Ovary (tissue), 9 donors: ENCODE measurements around the gene RBPJ. TPM values are rescaled to one million over a fixed set of nuclear protein-coding genes. Genes with fewer than 3 reads are reported as not detected.

Experiments used
- DNase-seq, 5 donors: peaks; one replicate each; pipeline ENCODE4 v3.0.0-alpha.2; 2019 to 2020
- H3K27ac ChIP-seq, 2 donors: fragments of 200-600 bp; one replicate each; pipeline versions ENCODE4 v1.5.1 to v1.8.0; 2019 to 2022
- H3K27me3 ChIP-seq: fragments of 200-600 bp; one replicate; pipeline ENCODE4 v1.8.0; 2022
- H3K36me3 ChIP-seq: fragments of 200-600 bp; sonication (generic); one replicate; pipeline ENCODE4 v1.5.1; 2019
- H3K4me1 ChIP-seq: one replicate; pipeline ENCODE4 v1.8.1; 2013; ENCODE audit warnings: mild to moderate bottlenecking, moderate library complexity; ENCODE audit not compliant: insufficient read depth
- H3K4me3 ChIP-seq: fragments of 200-600 bp; sonication (generic); one replicate; pipeline ENCODE4 v1.5.1; 2017
- H3K9me3 ChIP-seq, 2 donors: fragments of 200-600 bp in 1 of 2; sonication (generic) in 1 of 2; one replicate each; pipeline versions ENCODE4 v1.5.1 to v1.8.1; 2013 to 2019; ENCODE audit warnings: mild to moderate bottlenecking in 1 of 2, moderate library complexity in 1 of 2
- CTCF ChIP-seq, 3 donors: fragments of 450-650 bp in 2 of 3; fragments of 200-600 bp in 1 of 3; IDR thresholded peaks; one replicate each; pipeline versions ENCODE4 v1.5.1 to v1.8.0; 2016 to 2022; ENCODE audit warnings: antibody characterized with exemption in 3 of 3, mild to moderate bottlenecking in 1 of 3
- EP300 ChIP-seq: sonication (generic); formaldehyde crosslinking; IDR thresholded peaks from one replicate; pipeline ENCODE4 v1.6.1; 2017; ENCODE audit warnings: antibody characterized with exemption
- POLR2A ChIP-seq: fragments of 450-650 bp; IDR thresholded peaks from one replicate; pipeline ENCODE4 v1.6.1; 2017; ENCODE audit warnings: antibody characterized with exemption, mild to moderate bottlenecking, moderate library complexity
- WGBS, 3 donors: extraction: QIAGEN DNeasy Blood & Tissue Kit in 1 of 3; methylation state at CpG; one replicate each; pipeline versions ENCODE4 v1.1.5 to v1.1.7; 2013 to 2017; 5-methylcytosine and 5-hydroxymethylcytosine counted together
- intact Hi-C, 4 donors: fragments of 100-400 bp; cut with DNase I; formaldehyde crosslinking; loops; one replicate each; pipeline versions ENCODE4 v1.11.0 to v1.15.1; 2022 to 2023
- polyA plus RNA-seq, 2 donors: library from polyadenylated mRNA; stranded (reverse); fragments of 200-250 nt in 1 of 2; fragments of 350-450 nt in 1 of 2; fragmentation: Illumina TruSeq in 1 of 2; extraction: RNeasy Lipid Tissue Mini Kit (QIAGEN cat#74804) in 1 of 2; gene quantifications; one replicate each; pipeline ENCODE4 v1.2.3, GENCODE V29; 2013 to 2014
- total RNA-seq, 7 donors: library from RNA; depleted of rRNA in 2 of 7; stranded (reverse); fragments of >200 nt in 2 of 7; fragmentation: NEBNext Ultra II Directional in 3 of 7; extraction: Animal tissue kit (Norgen Biotek cat#: 25700) in 3 of 7; gene quantifications; one replicate each; pipeline versions ENCODE4 v1.1.0 to v1.2.4, GENCODE V29; 2016 to 2023
- donor health status: DM: no; HTN: no; CAD: no; lungs with moderate emphysema.
- donor health status: DM: no; HTN: no; CAD: no.
- donor health status: Bipolar disorder and iron deficiency.
- donor health status: DM: yes; HTN: yes; CAD: no.
- donor health status: DM: no; HTN: no; CAD: no.
- donor health status: DM: yes; HTN: yes; CAD: no.

RBPJ gene
- total and polyA plus RNA-seq, 9 donors = 36.0 to 75.1 (median 62.7) TPM

DNA sequence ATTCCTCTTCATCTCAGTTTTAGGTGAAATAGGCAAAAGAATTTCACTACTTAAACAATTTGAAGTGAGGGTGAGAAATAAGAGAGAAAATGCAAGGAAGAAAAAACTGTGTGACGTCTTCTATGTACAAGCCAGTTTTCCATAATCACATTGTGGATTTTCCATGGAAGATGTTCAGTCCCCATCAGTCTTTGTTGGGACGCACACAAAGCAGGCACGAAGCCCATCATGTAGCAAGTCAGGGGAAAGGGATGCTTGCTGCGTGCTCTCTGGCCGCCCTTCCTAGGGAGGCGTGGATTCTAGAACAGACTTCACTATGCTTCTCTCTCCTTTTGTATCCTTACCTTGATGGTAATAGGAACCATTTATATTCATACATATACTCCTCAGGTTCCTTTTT lies 54.7 kb downstream of the RBPJ start:
- no peak overlapping the region for H3K27ac ChIP-seq
- no peaks in the 10 kb centered on the region for H3K9me3 ChIP-seq
- no peak for DNase-seq
- intact Hi-C loops = loop anchor here in 1 of 4 donors (5.0 kb wide), 1 partner anchor 1657 kb away; no protein-coding TSS in a partner anchor
- no peak overlapping the region for H3K4me3 ChIP-seq
- no peaks in the 10 kb centered on the region for H3K27me3 ChIP-seq
- 94 to 97% (median 96%) methylated on average over 6 of the region's 6 CpGs for whole genome bisulfite sequencing, 3 donors
- H3K4me1 ChIP-seq = peaks cover 2% of the 10 kb centered on the region
- TF ChIP-seq EP300 = no peak
- no peak for TF ChIP-seq POLR2A
- no peak for TF ChIP-seq CTCF (IDR thresholded peaks at IDR 0.05)
- H3K36me3 ChIP-seq = no peaks in the 10 kb centered on the region

DNA sequence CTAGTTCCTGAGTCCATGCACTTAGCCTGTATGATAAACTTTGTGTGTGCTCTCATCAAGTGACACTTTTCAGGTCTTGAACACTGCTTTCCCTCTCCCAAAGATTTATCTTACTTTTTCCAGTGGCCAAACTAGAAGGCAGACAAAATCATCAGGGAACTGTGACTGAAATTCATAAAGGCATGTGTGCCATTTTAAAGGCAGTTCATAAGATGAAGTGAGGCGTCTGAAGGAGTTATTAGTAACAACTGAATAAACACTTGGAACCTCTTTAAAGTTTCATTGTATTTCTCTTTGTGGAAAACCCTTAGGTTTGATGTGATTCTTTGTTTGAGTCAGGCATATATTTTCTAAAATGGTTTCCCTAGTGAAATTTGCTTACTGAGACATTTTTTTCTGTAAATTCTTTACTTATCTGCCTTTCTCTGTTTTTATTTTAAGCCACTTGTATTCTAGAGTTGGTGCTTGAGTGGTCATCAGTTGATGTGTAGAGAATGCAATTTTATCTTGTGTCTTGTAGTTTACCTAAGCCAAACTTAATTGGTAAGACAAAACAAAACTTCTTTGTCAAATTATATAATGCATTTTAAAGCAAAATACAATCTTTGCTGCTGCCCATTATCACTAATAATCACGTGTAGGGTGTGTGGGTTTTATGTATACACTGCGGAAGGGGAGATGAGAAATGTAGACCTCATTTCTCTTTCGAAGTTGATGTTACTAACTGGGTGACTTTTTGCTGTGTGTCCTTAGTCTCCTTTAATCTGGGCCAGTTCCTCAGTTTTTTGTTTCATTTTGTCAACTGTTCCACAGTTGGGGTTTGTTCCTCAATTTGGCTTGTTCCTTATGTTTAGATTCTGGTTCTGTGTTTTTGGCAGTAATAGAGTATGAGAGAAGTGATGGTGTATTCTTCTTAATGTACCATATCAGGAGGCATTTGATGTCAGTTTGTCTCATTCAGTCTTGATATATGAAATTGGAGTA lies 56.8 kb downstream of the RBPJ start:
- Histone ChIP-seq H3K4me3 (no peak overlapping the region), H3K27me3 (no peaks in the 10 kb centered on the region), H3K4me1 (peaks cover 2% of the 10 kb centered on the region), H3K9me3 (no peaks in the 10 kb centered on the region), H3K27ac (no peak overlapping the region), H3K36me3 (no peaks in the 10 kb centered on the region)
- no peak for DNase-seq
- WGBS, 3 donors = 65 to 74% (median 69%) methylated on average over 4 of the region's 4 CpGs
- TF ChIP-seq CTCF (IDR thresholded peaks at IDR 0.05) (no peak), POLR2A (no peak), EP300 (no peak)
- intact Hi-C loops = loop anchor here in 1 of 4 donors (5.0 kb wide), 1 partner anchor 1655 kb away; no protein-coding TSS in a partner anchor

GRCh38 chr4:26379837-26380236 lies 59.0 kb downstream of the RBPJ start:
- H3K36me3 ChIP-seq = no peaks in the 10 kb centered on the region
- TF ChIP-seq EP300 (no peak), POLR2A (no peak), CTCF (IDR thresholded peaks at IDR 0.05) (no peak)
- H3K27me3 ChIP-seq = no peaks in the 10 kb centered on the region
- H3K4me1 ChIP-seq = no peaks in the 10 kb centered on the region
- H3K9me3 ChIP-seq = no peaks in the 10 kb centered on the region
- DNase-seq = no peak
- H3K4me3 ChIP-seq = no peak overlapping the region
- H3K27ac ChIP-seq = no peak overlapping the region
- 95 to 97% (median 97%) methylated on average over 2 of the region's 2 CpGs for WGBS, 3 donors
- intact Hi-C loops = loop anchor here in 1 of 4 donors (5.0 kb wide), 1 partner anchor 1652 kb away; no protein-coding TSS in a partner anchor

DNA sequence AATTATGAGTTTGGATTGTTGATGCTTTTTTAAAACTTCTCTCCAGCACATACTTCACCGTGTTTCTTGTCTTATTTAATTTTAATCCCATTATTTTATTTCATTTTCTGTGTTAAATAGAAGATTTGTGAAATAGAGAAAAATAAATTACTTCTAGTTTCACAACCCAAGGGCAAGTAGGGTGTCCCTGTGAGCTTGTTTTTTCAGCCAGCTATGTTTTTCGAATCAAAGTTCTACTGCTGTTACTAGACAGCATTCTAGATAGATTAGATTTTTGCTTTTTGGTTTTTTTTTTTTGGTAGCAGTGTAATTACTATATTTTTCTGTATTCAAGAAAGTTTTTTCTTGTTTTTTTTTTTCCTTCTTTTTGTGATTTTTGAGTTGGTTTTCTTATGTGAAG lies 59.9 kb downstream of the RBPJ start:
- intact Hi-C loops = no loop called here
- Histone ChIP-seq H3K4me1 (no peaks in the 10 kb centered on the region), H3K9me3 (no peaks in the 10 kb centered on the region), H3K4me3 (no peak overlapping the region), H3K27me3 (no peaks in the 10 kb centered on the region), H3K36me3 (no peaks in the 10 kb centered on the region), H3K27ac (no peak overlapping the region)
- TF ChIP-seq EP300 (no peak), POLR2A (no peak), CTCF (IDR thresholded peaks at IDR 0.05) (no peak)
- no peak for DNase-seq
- WGBS, 3 donors = 20 to 25% (median 20%) methylated on average over 2 of the region's 2 CpGs
